ENCODE results near the gene NENF. TPM values are rescaled to one million over a fixed set of nuclear protein-coding genes. Genes with fewer than 3 reads are reported as not detected.
"Not testable (repeated sequence)": the region's sequence is repeated elsewhere in the genome, so short reads cannot be mapped to it uniquely, and the experiment has no call there.

NENF gene
- 65.7 and 74.0 TPM in 2 replicates for total RNA-seq (2014; rRNA removed; shearing (Covaris generic))

DNA sequence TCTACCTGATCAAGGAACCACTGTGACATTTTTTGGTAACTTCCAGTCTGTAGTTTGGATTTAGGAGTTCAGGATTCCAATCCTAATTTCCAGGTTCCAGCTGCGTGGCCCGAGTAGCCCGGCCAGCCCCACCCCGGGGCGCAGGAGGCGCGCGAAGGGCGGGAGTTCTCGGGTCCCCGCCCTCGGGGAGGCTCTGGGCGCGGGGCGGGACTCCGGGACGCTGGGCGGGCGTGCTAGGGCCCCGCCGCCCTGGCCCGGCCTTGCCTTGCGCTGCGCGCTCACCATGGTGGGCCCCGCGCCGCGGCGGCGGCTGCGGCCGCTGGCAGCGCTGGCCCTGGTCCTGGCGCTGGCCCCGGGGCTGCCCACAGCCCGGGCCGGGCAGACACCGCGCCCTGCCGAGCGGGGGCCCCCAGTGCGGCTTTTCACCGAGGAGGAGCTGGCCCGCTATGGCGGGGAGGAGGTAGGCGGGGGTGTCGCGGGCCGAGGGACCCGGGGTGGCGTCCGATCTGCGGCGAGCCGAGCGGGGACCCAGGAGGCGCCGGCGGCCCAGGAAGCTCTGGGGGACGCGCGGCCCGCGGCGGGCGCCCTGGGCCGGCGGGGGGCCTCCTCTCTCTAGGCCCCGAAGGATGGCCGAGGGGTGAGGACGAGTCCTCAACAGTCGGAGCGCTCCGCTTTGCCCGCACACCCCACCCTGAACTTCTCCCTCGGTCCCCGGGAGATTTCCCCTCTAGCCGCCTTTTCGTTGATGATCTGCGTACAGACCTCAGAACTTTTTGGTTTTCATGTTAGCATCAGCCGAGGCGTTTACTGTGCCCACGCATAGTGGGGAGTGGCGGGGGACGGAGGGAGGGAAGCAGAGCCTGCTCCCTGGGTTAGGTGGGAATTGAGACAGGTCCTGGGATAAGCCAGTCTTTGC, at the start of gene NENF:
NENF (plus strand) TSS at position 260 of the 916 bp plus-strand sequence; CDS start at position 284, 24 bp downstream.
- DNase-seq = peak; percentile 86 to 92
- Histone ChIP-seq H3K27ac (peak within 1 kb of the TSS; percentile 29; the same call in 1 of the 2 replicates), H3K36me3 (no peaks in the 10 kb centered on the region), H3K27me3 (no peaks in the 10 kb centered on the region), H3K4me1 (peaks cover 7% of the 10 kb centered on the region; the same call in 1 of the 2 replicates), H3K4me3 (peak within 1 kb of the TSS; percentile 87), H3K9me3 (replicated peaks) (no peaks in the 10 kb centered on the region)

- H3K36me3 ChIP-seq = peaks cover 30% of the 10 kb centered on the region
- no peak overlapping the region for H3K27ac ChIP-seq
- H3K27me3 ChIP-seq = no peaks in the 10 kb centered on the region
- no peak for DNase-seq
- no peak overlapping the region for H3K4me3 ChIP-seq
- peaks cover 11% of the 10 kb centered on the region for H3K9me3 ChIP-seq (replicated peaks)
- no peaks in the 10 kb centered on the region for H3K4me1 ChIP-seq
These were observed 46.7 kb upstream of the NENF start for GRCh38 chr1:212386029-212386428.

DNA sequence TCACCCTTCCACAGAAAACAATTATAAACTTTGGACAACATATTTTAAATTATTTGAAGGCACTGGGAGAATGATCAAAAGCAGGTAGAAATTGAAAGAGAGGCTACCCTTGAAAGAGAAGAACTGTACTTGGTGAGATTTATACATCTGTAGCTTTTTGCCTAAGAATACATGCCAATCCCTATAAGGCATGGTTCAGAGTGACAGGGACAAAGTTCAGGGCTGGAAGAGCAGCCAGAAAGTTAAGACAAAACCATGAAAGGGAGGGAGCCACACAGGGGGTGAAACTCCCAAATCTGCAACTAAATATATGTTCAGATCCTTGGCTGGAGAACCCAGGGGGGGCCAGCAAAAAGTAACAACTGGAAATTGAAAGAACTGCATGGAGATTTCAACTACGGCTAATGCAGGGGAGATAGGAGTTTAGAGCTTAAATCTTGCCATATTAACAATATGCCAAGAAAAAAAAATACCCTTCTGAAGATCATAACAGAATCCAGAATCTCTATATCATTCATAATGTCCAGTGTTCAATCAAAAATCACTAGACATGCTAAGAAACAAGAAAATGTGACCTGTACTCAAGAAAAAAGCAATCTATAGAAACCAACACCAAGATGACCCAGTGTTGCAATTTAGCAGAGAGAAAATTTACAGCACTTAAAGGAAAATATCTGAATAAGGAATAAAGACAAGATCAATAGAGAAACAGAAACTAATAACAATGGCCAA, 43.6 kb upstream of the NENF start:
- Histone ChIP-seq H3K27me3 (no peaks in the 10 kb centered on the region), H3K4me1 (no peaks in the 10 kb centered on the region), H3K4me3 (no peak overlapping the region), H3K36me3 (peaks cover 28% of the 10 kb centered on the region), H3K9me3 (replicated peaks) (peaks cover 22% of the 10 kb centered on the region), H3K27ac (no peak overlapping the region)
- DNase-seq = no peak

GRCh38 chr1:212395678-212396437, 36.9 kb upstream of the NENF start:
- Histone ChIP-seq H3K36me3 (peaks cover 17% of the 10 kb centered on the region), H3K9me3 (replicated peaks) (peaks cover 30% of the 10 kb centered on the region)
- not testable (repeated sequence) for H3K4me3 ChIP-seq, H3K4me1 ChIP-seq, H3K27me3 ChIP-seq, DNase-seq, H3K27ac ChIP-seq

DNA sequence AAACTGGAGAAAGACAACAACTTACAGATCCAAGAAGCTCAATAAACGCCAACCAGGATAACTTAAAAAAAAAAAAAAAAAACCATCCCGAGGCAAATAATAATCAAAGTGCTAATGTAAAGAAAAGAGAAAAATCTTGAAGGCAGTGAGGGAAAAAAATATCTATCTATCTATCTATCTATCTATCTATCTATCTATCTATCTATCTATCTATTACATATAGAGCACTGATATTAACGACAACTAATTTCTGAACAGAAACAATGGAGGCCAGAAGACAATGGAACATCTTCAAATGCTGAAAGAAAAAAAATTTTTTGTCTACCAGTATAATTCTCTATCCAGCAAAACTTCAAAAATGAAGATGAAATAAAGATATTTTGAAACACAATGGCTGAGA, 36.1 kb upstream of the NENF start:
- H3K36me3 ChIP-seq = peaks cover 17% of the 10 kb centered on the region
- peaks cover 26% of the 10 kb centered on the region for H3K9me3 ChIP-seq (replicated peaks)
- H3K27ac ChIP-seq = no peak overlapping the region
- no peaks in the 10 kb centered on the region; the same call in 1 of the 2 replicates for H3K4me1 ChIP-seq
- no peaks in the 10 kb centered on the region for H3K27me3 ChIP-seq
- no peak overlapping the region for H3K4me3 ChIP-seq
- DNase-seq = peak in 1 of 2 experiments; percentile 18

- Histone ChIP-seq H3K9me3 (replicated peaks) (peaks cover 22% of the 10 kb centered on the region), H3K4me1 (no peaks in the 10 kb centered on the region; the same call in 1 of the 2 replicates), H3K27me3 (no peaks in the 10 kb centered on the region), H3K36me3 (peaks cover 22% of the 10 kb centered on the region), H3K27ac (no peak overlapping the region), H3K4me3 (no peak overlapping the region)
- DNase-seq = no peak
These were observed 35.5 kb upstream of the NENF start for GRCh38 chr1:212397171-212397570.

DNA sequence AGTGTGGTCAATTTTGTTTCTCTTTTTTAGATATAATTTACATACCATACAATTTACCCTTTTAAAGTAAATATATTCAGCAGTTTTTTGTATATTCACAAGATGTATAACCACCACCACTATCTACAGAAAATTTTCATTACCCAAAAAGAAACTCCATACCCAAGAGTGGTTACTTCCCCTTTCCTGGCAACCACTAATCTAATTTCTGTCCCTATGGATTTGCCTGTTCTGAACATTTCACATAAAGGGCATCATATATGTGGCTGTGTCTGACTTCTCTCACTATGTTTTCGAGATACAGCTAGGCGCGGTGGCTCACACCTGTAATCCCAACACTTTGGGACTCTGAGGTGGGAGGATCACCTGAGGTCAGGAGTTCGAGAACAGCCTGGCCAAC, 31.7 kb upstream of the NENF start:
- Histone ChIP-seq H3K4me3 (no peak overlapping the region), H3K27ac (no peak overlapping the region), H3K4me1 (no peaks in the 10 kb centered on the region), H3K36me3 (peaks cover 31% of the 10 kb centered on the region), H3K9me3 (replicated peaks) (peaks cover 17% of the 10 kb centered on the region), H3K27me3 (no peaks in the 10 kb centered on the region)
- no peak for DNase-seq

DNA sequence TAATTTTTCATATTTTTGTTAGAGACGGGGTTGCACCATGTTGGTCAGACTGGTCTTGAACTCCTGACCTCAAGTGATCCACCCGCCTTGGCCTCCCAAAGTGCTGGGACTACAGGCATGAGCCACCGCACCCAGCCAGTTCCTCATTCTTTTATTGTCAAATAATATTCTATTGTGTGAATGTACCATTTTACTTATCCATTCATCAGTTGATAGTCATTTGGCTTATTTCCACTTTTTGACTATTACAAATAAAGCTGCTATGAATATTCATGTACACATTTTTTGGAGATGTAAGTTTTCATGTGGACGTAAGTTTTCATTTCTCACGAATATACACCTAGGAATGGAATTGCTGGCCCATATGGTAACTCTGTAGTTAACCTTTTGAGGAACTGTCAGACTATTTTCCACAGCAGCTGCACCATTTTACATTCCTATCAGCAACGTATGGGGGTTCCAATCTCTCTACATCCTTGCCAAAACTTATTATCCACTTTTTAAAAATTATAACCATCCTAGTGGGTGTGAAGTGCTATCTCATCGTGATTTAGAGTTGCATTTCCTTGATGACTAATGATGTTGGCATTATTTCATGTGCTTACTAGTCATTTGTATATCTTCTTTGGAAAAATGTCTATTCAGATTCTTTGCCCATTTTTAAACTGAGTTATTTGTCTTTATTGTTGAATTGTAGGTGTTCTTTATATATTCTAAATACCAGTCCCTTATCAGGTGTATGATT, 30.7 kb upstream of the NENF start:
- Histone ChIP-seq H3K4me3 (no peak overlapping the region), H3K4me1 (no peaks in the 10 kb centered on the region), H3K9me3 (replicated peaks) (peaks cover 10% of the 10 kb centered on the region), H3K27me3 (no peaks in the 10 kb centered on the region), H3K27ac (no peak overlapping the region), H3K36me3 (peaks cover 34% of the 10 kb centered on the region)
- DNase-seq = no peak

DNA sequence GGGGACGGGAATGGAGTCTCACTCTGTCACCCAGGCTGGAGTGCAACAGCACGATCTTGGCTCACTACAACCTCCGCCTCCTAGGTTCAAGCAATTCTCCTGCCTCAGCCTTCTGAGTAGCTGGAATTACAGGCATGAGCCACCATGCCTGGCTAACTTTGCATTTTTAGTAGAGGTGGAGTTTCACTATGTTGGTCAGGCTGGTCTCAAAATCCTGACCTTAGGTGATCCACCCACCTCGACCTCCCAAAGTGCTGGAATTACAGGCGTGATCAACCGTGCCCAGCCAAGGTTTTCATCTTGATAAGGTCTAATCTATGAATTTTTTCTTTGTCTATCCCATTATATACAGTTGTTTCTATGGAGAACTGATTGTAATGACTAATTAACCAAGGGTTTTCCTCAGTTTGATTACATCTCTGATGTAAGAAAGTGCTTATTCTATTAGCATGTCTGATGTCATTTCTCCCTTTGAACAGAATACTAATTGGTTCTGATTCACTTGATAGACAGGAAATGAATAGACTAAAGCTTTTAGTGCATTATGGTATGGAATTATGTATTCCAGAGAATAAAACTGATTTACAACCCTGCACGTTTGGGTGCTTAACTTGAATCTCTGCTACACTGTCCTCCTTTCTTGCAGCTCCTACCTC, 29.9 kb upstream of the NENF start:
- peaks cover 41% of the 10 kb centered on the region for H3K36me3 ChIP-seq
- no peaks in the 10 kb centered on the region for H3K27me3 ChIP-seq
- peaks cover 6% of the 10 kb centered on the region; the same call in 1 of the 2 replicates for H3K9me3 ChIP-seq (replicated peaks)
- no peak overlapping the region for H3K27ac ChIP-seq
- H3K4me3 ChIP-seq = no peak overlapping the region
- no peaks in the 10 kb centered on the region for H3K4me1 ChIP-seq
- DNase-seq = no peak

DNA sequence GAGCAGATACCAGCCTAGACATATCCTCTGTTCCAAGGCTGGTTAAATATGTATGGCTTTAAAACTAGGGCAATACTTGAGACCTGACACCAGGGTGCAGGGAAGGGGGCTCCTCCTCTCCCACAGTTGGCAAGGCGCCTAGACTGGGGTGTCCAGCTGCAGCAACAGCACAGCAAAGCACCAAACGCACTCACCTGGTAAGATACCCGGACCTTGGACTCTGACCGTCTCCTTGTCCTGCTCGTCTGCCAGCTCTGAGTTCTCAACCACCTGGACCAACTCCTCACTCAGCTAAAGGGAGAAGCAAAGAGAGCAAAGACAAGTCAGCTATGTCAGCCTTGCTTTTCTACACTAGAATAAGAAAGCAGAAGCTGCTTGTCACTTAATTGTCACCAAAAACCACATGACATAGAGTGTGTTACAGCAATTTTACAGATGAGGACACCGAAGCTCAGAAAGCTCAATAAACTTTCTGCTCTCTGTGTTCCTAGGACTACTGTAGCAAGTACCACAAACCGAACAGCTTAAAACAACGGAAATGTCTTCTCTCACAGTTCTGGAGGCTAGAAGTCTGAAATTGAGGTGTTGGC, 22.4 kb upstream of the NENF start:
- Histone ChIP-seq H3K4me1 (peaks cover 8% of the 10 kb centered on the region), H3K27me3 (no peaks in the 10 kb centered on the region), H3K9me3 (replicated peaks) (0 out of 2 replicates have a peak, but pooled peaks cover 4% of the 10 kb centered on the region), H3K27ac (no peak overlapping the region), H3K4me3 (no peak overlapping the region), H3K36me3 (peaks cover 51% of the 10 kb centered on the region)
- DNase-seq = no peak

- DNase-seq = no peak
These were observed 20.3 kb upstream of the NENF start for GRCh38 chr1:212412374-212412773.

DNA sequence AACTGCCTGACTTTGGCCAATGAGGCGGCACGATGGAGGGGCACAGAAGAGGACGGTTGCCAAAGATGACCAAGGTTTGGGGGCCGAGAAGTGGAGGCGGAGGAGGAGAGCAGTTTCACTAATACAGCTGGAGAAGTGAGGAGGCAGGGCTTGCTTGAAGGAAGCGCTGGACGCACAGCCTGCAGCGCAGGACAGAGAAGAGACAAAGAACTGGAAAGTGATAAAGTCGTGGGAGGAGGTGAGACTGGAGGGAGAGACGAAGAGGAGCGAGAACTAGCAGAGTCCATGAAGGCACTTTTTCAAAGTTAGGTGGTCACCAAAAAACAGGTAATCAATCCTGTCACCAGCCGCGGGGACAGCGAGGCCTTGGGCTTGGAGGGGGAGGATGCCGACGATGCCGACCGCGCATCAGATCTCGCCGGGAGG, 18.8 kb upstream of the NENF start:
- H3K9me3 ChIP-seq (replicated peaks) = no peaks in the 10 kb centered on the region
- H3K27me3 ChIP-seq = no peaks in the 10 kb centered on the region
- DNase-seq = no peak
- peaks cover 10% of the 10 kb centered on the region for H3K4me1 ChIP-seq
- peaks cover 23% of the 10 kb centered on the region for H3K36me3 ChIP-seq
- no peak overlapping the region for H3K27ac ChIP-seq
- H3K4me3 ChIP-seq = peak overlapping the region; percentile 86

More at GRCh38 chr1:212412374-212412773, 20.3 kb upstream of the NENF start:
- Histone ChIP-seq H3K27me3 (no peaks in the 10 kb centered on the region), H3K4me1 (peaks cover 10% of the 10 kb centered on the region), H3K9me3 (replicated peaks) (0 out of 2 replicates have a peak, but pooled peaks cover 2% of the 10 kb centered on the region), H3K36me3 (peaks cover 37% of the 10 kb centered on the region), H3K27ac (no peak overlapping the region), H3K4me3 (no peak overlapping the region)
